ENCODE measurements around the gene CHST5. TPM values are rescaled to one million over a fixed set of nuclear protein-coding genes. Genes with fewer than 3 reads are reported as not detected.

Gene CHST5
- total RNA-seq (2022; extraction: Qiagen RNA extraction) = 0.05 to 0.11 TPM (median 0.10 TPM) in 3 of 5 replicates, not detected in the others

GRCh38 chr16:75535901-75536300 is at the start of gene CHST5:
Gene CHST5 (minus strand): TSS chr16:75536108. CDS start chr16:75530384, 5,724 bp downstream.

GRCh38 chr16:75566040-75566757 is 30.3 kb upstream of the CHST5 start, which contains the start of gene GABARAPL2:
Gene GABARAPL2 (plus strand): TSS chr16:75566379. CDS start chr16:75566487, 108 bp downstream.

DNA sequence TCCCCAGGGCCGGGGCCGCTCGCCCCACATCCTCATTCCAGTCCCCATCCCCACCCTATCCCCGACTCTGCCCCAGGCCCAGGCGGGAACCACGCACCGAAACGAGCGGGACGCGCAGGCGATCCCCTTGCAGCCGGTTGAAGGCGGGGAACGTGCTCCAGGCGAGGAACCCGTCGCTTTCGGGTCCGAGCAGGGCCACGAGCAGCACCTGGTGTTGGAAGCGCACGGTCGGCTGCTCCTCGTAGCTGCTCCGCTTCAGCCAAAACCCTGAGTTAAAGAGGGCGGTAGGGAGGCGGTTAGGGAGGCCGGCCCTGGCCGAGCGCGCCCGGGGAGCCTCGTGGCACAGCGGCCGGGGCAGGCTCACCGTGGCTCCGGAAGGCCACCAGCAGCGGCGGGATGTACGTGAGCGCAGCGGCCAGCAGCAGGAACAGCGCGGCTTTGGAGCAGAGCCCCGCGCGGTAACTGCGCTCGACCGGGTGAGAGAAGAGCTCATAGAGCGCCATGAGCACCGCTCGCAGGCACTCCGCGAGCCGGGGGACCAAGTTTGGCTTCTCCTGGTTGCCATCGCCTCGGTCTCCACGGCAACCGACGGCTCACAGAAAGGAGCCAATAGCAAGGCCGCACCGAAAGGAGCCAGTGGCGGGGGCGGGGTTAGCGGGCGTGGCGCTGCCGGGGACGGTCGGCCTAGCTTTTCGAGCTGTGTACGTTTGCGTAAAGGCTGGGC is 20.0 kb upstream of the CHST5 start, which contains the start of gene TMEM231:
Gene TMEM231, minus strand, starts transcription at position 546 of the 724 bp plus-strand sequence. Its CDS starts 43 bp downstream, at position 503.

DNA sequence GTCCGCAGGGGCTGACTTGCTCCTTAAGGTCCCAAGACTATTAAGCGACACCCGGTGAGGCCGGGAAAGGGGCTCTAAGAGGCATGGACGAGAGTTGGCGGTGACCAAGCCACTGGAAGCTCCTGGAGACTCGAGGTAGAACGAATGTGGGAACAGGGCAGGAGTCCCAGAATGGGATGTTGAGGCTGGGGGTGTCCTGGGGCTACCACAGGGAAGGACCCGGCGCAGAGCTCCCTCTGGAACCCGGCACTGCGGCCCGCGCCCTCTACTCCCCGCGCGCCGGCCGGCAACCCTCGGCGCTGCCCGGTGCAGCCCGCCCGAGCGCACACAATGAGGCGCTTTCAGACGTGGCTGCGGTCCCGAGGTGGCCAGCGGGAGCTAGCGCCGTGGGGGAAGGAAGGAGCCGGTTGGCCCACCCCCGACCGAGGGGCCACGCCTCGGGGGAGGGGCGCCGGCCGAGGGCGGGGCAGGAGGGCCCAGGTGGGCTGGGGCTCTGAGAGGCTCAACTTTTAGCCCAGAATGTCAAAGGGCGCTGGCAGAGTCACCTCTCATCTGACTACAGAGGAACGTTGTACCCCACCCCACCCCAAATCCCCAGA is 40.7 kb downstream of the CHST5 start, which contains the start of gene CHST6:
Gene CHST6, minus strand, starts transcription at position 366 of the 599 bp plus-strand sequence. CDS start 15,613 bp downstream, outside the sequence.

Other genes starting within 250 kb of the CHST5 start
- 65.7 to 84.6 TPM (median 68.7 TPM) in 5 replicates for gene CFDP1, start 102.6 kb downstream of the CHST5 start, total RNA-seq (2022; extraction: Qiagen RNA extraction)
- gene TMEM170A, start 71.4 kb downstream of the CHST5 start, total RNA-seq (2022; extraction: Qiagen RNA extraction) = 12.0 to 15.9 TPM (median 14.5 TPM) in 5 replicates
- 0.14 to 0.33 TPM (median 0.22 TPM) in 5 replicates for gene CHST6, start 40.7 kb downstream of the CHST5 start, total RNA-seq (2022; extraction: Qiagen RNA extraction)
- gene TMEM231, start 20.1 kb upstream of the CHST5 start, total RNA-seq (2022; extraction: Qiagen RNA extraction) = 7.4 to 9.2 TPM (median 8.7 TPM) in 5 replicates
- 79.2 to 88.5 TPM (median 85.7 TPM) in 5 replicates for gene GABARAPL2, start 30.3 kb upstream of the CHST5 start, total RNA-seq (2022; extraction: Qiagen RNA extraction)
- gene ADAT1, start 87.2 kb upstream of the CHST5 start, total RNA-seq (2022; extraction: Qiagen RNA extraction) = 26.2 to 44.9 TPM (median 38.8 TPM) in 5 replicates
- gene KARS1, start 111.6 kb upstream of the CHST5 start, total RNA-seq (2022; extraction: Qiagen RNA extraction) = 169 to 183 TPM (median 178 TPM) in 5 replicates
- 42.7 to 46.1 TPM (median 43.6 TPM) in 5 replicates for gene TERF2IP, start 111.7 kb upstream of the CHST5 start, total RNA-seq (2022; extraction: Qiagen RNA extraction)
- not detected in 5 replicates for gene CPHXL2, start 140.9 kb upstream of the CHST5 start, total RNA-seq (2022; extraction: Qiagen RNA extraction)
- gene DUXB, start 165.4 kb upstream of the CHST5 start, total RNA-seq (2022; extraction: Qiagen RNA extraction) = 0.08 to 0.16 TPM in 2 of 5 replicates, not detected in the others
- 0.08 TPM in 1 of 5 replicates, not detected in the others for gene CPHXL, start 190.4 kb upstream of the CHST5 start, total RNA-seq (2022; extraction: Qiagen RNA extraction)

Data from A549 treated with dexamethasone at 1 μM for 4 hours (cell line).